Central memory CD8-positive, alpha-beta T cell (primary cell): Measurements from ENCODE around the gene PBX3.
"Not testable (repeated sequence)": the region's sequence is repeated elsewhere in the genome, so short reads cannot be mapped to it uniquely, and the experiment has no call there.

Experiments
- ATAC-seq: fragments of 150-1000 bp; cut with Tn5 transposase; replicated peaks from 2 replicates; pipeline ENCODE4 v1.10.0; 2022; ENCODE audit warnings: mild to moderate bottlenecking, moderate FRiP score, moderate number of reproducible peaks; ENCODE audit not compliant: poor library complexity, severe bottlenecking; ENCODE audit errors: extremely low read depth
- DNase-seq, 2 donors: peaks; one replicate each; pipeline ENCODE4 v3.0.0; 2021; ENCODE audit warnings: low spot score in 2 of 2
- H3K27ac Mint-ChIP-seq: one replicate; pipeline ENCODE4 v1.8.0; 2022; ENCODE audit warnings: low read depth, mild to moderate bottlenecking, moderate library complexity, mixed read lengths
- H3K27me3 Mint-ChIP-seq: one replicate; pipeline ENCODE4 v1.8.0; 2022; ENCODE audit warnings: mixed read lengths
- H3K36me3 Mint-ChIP-seq: one replicate; pipeline ENCODE4 v1.8.0; 2022; ENCODE audit warnings: mild to moderate bottlenecking, moderate library complexity, mixed read lengths; ENCODE audit not compliant: insufficient read depth
- H3K4me1 Mint-ChIP-seq: one replicate; pipeline ENCODE4 v1.8.0; 2022; ENCODE audit warnings: mixed read lengths
- H3K4me3 Mint-ChIP-seq: one replicate; pipeline ENCODE4 v1.8.0; 2022; ENCODE audit warnings: mild to moderate bottlenecking, moderate library complexity, mixed read lengths
- H3K9me3 Mint-ChIP-seq: one replicate; pipeline ENCODE4 v1.8.0; 2022; ENCODE audit warnings: mixed read lengths

The PBX3 gene

DNA sequence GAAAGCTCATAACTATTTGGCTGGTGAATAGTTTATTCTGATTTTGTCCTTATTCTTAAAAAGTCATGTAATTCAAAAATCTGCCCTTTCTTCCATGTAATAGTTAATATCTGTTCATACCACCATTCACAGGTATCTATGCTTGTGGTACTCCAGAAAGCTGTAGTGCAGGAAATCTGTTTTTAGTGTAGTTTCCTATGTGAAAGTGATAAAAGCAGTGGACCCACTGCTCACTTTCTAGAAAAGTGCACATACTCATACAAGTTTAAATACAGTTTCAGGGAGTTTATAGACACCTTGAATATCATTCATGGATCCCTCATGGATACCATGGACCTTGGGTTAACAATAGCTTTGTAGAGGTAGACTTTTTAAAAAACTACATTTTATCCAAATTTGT is 20.2 kb downstream of the PBX3 start:
- H3K4me1 Mint-ChIP-seq: peaks cover 10% of the 10 kb centered on the region
- H3K4me3 Mint-ChIP-seq: no peak overlapping the region
- ATAC-seq (no peak), DNase-seq (no peak)
- H3K27ac Mint-ChIP-seq: no peak overlapping the region
- H3K36me3 Mint-ChIP-seq: no peaks in the 10 kb centered on the region
- no peaks in the 10 kb centered on the region for H3K9me3 Mint-ChIP-seq
- no peaks in the 10 kb centered on the region for H3K27me3 Mint-ChIP-seq

DNA sequence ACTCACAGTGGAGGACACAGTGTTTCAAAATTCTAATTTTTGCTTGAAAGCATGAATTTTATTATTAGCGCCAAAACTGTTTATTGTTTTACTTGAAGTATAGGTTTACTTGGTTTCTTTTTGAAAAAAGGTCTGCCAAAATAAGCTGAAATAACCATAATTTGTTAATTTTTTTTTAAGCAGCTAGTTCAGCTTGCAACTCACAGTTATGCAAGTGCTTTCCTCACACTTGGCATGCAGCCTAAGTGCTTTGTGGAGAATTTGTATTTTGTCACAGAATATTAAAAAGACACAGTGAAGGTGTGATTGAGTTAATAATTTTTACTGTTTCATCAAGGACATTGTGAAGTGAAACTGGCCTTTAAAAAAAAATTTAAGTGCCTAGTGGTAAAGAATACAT is 21.6 kb downstream of the PBX3 start:
- ATAC-seq (no peak), DNase-seq (no peak)
- Mint-ChIP-seq H3K4me1 (peaks cover 11% of the 10 kb centered on the region), H3K4me3 (no peak overlapping the region), H3K9me3 (no peaks in the 10 kb centered on the region), H3K27ac (no peak overlapping the region), H3K27me3 (no peaks in the 10 kb centered on the region), H3K36me3 (no peaks in the 10 kb centered on the region)

DNA sequence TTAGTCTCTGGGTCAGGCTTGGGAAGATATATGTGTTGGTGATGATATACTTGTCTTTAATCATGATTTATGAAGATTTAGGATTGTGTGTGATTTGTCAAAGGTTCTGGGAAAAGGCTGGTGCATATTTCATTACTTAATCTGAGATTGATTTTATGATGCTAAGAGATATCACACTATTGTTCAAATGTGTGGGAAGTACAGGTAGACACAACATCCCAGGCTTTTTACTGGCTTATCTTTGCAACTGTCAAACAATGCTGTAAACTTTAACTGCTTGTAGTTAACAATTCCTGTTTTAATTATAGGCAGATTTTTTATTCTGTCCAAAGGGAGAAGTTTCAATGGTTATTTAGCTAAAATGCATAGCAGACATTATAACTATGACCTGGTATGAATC is 23.9 kb downstream of the PBX3 start:
- Mint-ChIP-seq H3K27ac (no peak overlapping the region), H3K36me3 (peaks cover under 1% of the 10 kb centered on the region), H3K9me3 (no peaks in the 10 kb centered on the region), H3K27me3 (no peaks in the 10 kb centered on the region), H3K4me1 (peaks cover 11% of the 10 kb centered on the region), H3K4me3 (no peak overlapping the region)
- no peak for ATAC-seq
- no peak for DNase-seq

DNA sequence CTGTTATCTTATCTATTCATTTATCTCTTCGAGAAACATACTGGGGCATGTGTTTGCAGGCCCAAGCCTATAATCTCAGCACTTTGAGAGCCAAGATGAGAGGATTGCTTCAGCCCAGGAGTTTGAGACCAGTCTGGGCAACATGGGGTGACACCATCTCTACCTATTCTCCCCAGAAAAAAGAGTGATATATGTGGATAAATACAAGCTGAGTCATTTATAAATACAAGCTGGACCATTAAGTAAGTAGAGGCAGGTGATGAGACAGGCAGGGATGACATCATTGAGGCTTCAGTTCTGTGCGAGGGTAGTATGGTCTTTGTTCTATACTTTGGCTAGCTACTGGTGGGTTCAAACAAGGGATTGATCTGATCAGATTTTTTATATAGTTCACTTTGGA is 25.6 kb downstream of the PBX3 start:
- H3K4me3 Mint-ChIP-seq: no peak overlapping the region
- DNase-seq: no peak
- H3K27me3 Mint-ChIP-seq: no peaks in the 10 kb centered on the region
- H3K36me3 Mint-ChIP-seq: peaks cover 2% of the 10 kb centered on the region
- no peak for ATAC-seq
- peaks cover 11% of the 10 kb centered on the region for H3K4me1 Mint-ChIP-seq
- H3K9me3 Mint-ChIP-seq: no peaks in the 10 kb centered on the region
- no peak overlapping the region for H3K27ac Mint-ChIP-seq

DNA sequence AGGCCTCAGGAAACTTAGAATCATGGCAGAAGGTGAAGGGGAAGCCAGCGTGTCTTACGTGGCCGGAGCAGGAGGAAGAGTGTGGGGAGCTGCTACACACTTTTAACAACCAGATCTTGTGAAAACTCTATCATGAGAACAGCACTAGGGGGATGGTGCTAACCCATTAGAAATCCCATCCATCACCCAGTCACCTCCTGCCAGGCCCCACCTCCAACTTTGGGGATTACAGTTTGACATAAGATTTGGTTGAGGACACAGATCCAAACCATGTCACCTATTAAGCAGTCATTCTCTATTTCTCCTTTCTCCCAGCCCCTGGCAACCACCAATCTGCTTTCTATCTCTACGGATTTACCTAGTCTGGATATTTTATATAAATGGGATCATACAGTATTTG is 26.9 kb downstream of the PBX3 start:
- DNase-seq: no peak
- Mint-ChIP-seq H3K27ac (no peak overlapping the region), H3K4me3 (no peak overlapping the region), H3K9me3 (no peaks in the 10 kb centered on the region), H3K36me3 (peaks cover 2% of the 10 kb centered on the region), H3K27me3 (no peaks in the 10 kb centered on the region), H3K4me1 (peaks cover 11% of the 10 kb centered on the region)
- ATAC-seq: no peak

DNA sequence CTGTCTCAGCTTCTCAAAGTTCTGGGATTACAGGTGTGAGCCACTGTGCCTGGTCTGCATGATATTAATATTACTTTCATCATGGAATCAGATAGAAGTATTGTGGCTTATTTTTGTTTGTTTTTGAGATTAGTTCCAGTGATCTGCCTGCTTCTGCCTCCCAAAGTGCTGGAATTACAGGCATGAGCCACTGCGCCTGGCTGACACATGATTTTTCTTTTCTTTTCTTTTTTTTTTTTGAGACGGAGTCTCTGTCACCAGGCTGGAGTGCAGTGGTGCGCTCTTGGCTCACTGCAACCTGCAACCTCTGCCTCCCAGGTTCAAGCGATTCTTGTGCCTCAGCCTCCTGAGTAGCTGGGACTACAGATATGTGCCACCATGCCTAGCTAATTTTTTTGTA is 29.6 kb downstream of the PBX3 start:
- H3K36me3 Mint-ChIP-seq, H3K4me3 Mint-ChIP-seq, H3K27me3 Mint-ChIP-seq, H3K9me3 Mint-ChIP-seq, DNase-seq, ATAC-seq, H3K27ac Mint-ChIP-seq: not testable (repeated sequence)
- H3K4me1 Mint-ChIP-seq: peaks cover 11% of the 10 kb centered on the region

DNA sequence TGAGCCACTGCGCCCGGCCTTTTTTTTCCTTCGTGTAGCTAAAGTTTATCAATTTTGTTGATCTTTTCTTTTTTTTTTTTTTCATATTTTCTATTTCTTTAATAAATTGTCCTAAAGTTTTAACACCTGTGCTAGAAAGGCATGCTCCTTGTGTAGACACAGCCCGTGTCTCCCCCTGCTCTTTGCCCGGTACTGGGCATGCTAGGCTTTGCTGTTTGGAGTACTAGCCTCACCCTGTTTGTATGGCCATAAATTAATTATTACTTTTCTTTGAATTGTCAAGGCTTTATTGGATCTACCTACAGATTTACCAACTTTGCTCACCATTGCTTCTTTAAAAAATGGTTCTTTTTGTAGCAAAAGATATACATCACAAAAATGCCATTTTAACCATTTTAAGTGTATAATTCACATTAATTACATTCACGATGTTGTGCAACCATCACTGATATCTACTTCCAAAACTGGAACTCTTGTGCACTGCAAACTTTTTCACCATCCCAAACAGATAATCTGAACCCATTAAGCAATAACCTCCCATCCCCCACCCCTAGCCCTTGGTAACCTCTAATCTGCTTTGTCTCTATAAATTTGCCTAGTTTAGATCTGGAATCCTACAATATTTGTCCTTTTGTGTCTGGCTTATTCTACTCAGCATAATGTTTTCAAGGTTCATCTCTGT is 31.5 kb downstream of the PBX3 start:
- not testable (repeated sequence) for H3K27me3 Mint-ChIP-seq, DNase-seq, H3K27ac Mint-ChIP-seq, H3K4me3 Mint-ChIP-seq, H3K9me3 Mint-ChIP-seq, H3K36me3 Mint-ChIP-seq, ATAC-seq, H3K4me1 Mint-ChIP-seq

DNA sequence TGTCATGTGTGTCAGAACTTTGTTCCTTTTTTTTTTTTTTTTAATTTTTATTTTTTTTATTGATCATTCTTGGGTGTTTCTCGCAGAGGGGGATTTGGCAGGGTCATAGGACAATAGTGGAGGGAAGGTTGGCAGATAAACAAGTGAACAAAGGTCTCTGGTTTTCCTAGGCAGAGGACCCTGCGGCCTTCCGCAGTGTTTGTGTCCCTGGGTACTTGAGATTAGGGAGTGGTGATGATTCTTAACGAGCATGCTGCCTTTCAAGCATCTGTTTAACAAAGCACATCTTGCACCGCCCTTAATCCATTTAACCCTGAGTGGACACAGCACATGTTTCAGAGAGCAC is 32.0 kb downstream of the PBX3 start:
- not testable (repeated sequence) for H3K27me3 Mint-ChIP-seq, H3K4me1 Mint-ChIP-seq, H3K36me3 Mint-ChIP-seq, ATAC-seq, H3K4me3 Mint-ChIP-seq, DNase-seq, H3K27ac Mint-ChIP-seq, H3K9me3 Mint-ChIP-seq

DNA sequence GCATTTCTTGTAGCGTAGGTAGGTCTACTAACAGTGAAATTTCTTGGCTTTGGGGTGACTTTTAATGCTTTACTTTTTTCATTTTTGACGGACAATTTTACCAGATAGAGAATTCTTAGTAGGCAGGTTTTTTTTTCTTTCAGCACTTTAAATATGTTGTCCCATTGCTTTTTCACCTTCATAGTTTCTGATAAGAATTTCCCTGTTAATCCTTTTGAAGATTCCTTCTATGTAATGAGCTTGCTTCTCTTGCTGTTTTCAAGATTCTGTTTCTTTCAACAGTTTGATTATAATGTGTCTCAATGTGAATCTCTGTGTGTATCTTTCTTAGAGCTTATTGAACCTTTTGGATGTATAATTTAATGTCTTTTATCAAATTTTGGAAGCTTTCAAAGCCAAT is 35.5 kb downstream of the PBX3 start:
- Mint-ChIP-seq H3K27me3 (no peaks in the 10 kb centered on the region), H3K9me3 (no peaks in the 10 kb centered on the region), H3K36me3 (no peaks in the 10 kb centered on the region), H3K4me3 (no peak overlapping the region), H3K27ac (no peak overlapping the region), H3K4me1 (peaks cover 9% of the 10 kb centered on the region)
- DNase-seq (no peak), ATAC-seq (no peak)

DNA sequence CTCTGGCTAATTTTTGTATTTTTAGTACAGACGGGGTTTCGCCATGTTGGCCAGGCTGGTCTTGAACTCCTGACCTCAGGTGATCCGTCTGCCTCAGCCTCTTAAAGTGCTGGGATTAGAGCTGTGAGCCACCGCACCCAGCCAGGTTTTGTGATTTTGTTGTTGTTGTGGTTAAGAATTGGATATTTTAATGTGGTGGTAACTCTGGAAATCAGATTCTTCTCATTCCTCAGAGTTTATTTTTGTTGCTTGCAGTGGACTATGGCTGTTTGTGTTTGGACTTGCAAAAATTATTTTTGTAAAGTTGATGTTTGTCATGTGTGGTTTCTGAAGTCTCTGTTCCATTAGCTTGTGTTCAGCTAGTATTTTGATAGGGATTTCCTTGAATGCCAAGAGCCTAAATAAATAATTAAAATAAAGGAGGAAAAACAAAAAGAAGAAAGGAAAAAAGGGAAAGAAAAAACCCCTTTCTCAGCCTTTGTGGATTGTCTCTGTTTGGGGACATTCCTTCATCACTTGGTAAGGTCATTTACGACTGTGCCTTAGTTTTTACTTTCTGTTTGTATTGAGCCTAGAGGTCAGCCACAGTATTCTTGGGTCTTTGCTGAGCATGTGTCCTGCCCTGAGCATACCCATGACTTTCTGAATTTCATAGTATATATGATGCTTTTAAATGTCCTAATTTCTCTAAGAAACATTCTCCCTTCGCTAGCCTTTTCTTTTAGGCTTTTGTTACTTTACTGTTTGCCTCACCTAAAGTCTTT is 37.3 kb downstream of the PBX3 start:
- no peak overlapping the region for H3K4me3 Mint-ChIP-seq
- peak overlapping the region; percentile 14 for H3K27ac Mint-ChIP-seq
- H3K36me3 Mint-ChIP-seq: no peaks in the 10 kb centered on the region
- no peaks in the 10 kb centered on the region for H3K27me3 Mint-ChIP-seq
- ATAC-seq (no peak), DNase-seq (no peak)
- H3K4me1 Mint-ChIP-seq: peaks cover 14% of the 10 kb centered on the region
- H3K9me3 Mint-ChIP-seq: no peaks in the 10 kb centered on the region

DNA sequence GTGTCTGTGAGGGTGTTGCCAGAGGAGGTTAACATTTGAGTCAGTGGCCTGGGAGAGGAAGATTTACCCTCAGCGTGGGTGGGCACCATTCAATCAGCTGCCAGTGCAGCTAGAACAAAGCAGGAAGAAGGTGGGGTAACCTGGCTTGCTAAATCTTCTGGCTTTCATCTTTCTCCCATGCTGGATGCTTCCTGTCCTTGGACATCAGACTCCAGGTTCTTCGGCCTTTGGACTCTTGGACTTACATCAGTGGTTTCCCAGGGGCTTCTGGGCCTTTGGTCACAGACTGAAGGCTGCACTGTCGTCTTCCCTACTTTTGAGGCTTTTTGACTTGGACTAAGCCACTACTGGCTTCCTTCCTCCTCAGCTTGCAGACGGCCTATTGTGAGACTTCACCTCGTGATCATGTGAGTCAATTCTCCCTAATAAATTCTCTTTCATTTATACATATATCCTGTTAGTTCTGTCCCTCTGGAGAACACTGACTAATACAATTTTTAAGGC is 38.1 kb downstream of the PBX3 start:
- no peaks in the 10 kb centered on the region for H3K36me3 Mint-ChIP-seq
- H3K27me3 Mint-ChIP-seq: no peaks in the 10 kb centered on the region
- ATAC-seq (no peak), DNase-seq (no peak)
- H3K4me3 Mint-ChIP-seq: no peak overlapping the region
- H3K9me3 Mint-ChIP-seq: no peaks in the 10 kb centered on the region
- peaks cover 14% of the 10 kb centered on the region for H3K4me1 Mint-ChIP-seq
- H3K27ac Mint-ChIP-seq: peak overlapping the region; percentile 14

DNA sequence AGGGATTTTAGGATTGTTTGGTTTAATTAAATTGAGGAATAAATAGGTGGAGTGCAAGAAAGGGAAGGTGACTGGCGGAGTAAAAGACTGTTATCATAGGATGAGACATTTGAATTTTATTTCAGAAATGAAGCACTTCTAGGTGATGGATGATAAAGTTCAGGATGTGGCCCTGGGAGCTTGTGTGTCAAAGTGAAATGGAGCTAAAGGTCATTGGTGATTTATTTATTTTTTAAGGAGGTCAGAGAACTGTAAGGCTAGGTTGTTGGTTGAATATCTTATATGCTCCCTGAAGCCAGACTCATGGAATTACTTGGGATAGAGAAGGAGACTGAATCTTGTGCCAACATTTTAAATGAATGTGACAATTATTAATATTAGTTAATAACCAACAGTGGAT is 40.5 kb downstream of the PBX3 start:
- Mint-ChIP-seq H3K27me3 (no peaks in the 10 kb centered on the region), H3K27ac (no peak overlapping the region), H3K4me3 (no peak overlapping the region), H3K9me3 (no peaks in the 10 kb centered on the region), H3K36me3 (peaks cover 1% of the 10 kb centered on the region), H3K4me1 (peaks cover 14% of the 10 kb centered on the region)
- ATAC-seq: no peak
- DNase-seq: no peak

DNA sequence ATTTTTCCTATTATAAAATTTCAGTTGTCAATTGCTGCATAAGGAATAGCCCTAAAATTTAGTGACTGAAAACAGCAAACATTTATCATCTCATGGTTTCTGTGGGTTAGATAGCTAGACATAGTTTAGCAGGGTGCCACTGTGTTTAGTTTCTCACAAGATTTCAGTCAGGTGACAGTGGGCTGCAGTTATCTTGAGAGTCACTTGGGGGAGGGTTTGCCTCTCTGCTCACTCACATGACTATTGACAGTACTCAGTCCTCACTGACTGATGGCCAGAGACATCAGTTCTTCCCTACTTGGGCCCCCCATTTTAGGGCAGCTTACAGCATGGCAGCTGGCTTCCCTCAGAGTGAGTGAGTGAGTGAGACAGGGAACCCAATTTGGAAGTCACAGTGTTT is 42.0 kb downstream of the PBX3 start:
- no peaks in the 10 kb centered on the region for H3K27me3 Mint-ChIP-seq
- ATAC-seq (peak; percentile 36), DNase-seq (no peak)
- peaks cover 2% of the 10 kb centered on the region for H3K36me3 Mint-ChIP-seq
- H3K4me1 Mint-ChIP-seq: peaks cover 14% of the 10 kb centered on the region
- H3K4me3 Mint-ChIP-seq: no peak overlapping the region
- no peak overlapping the region for H3K27ac Mint-ChIP-seq
- H3K9me3 Mint-ChIP-seq: no peaks in the 10 kb centered on the region
